Measurements from ENCODE around the gene MAPK4.

DNA sequence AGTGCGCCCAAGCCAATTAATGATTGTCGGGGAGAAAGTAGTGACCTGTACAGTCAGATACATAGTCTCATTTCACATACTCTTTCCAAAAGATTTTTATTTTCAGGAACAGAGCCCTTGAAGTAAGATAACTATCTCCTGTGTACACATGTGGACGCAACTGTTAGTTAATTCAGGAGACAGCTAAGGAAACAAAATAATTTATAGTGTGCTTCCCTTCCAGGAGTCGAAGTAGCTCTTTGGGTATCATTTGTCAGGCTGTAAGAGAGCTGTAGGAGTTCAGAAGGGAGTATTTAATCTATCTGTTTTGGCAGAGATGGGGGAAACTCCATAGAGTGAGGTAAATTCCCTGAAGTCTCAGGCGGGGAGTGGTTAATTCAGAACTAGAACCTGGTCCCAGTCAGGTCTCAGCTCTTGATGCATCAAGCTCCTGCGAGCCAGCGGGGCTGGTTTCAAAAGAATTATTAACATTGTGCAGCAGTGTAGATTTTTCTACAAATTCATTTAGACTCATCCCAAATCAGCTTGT, 63.0 kb downstream of the MAPK4 start:
- TF ChIP-seq, protein P1, sequence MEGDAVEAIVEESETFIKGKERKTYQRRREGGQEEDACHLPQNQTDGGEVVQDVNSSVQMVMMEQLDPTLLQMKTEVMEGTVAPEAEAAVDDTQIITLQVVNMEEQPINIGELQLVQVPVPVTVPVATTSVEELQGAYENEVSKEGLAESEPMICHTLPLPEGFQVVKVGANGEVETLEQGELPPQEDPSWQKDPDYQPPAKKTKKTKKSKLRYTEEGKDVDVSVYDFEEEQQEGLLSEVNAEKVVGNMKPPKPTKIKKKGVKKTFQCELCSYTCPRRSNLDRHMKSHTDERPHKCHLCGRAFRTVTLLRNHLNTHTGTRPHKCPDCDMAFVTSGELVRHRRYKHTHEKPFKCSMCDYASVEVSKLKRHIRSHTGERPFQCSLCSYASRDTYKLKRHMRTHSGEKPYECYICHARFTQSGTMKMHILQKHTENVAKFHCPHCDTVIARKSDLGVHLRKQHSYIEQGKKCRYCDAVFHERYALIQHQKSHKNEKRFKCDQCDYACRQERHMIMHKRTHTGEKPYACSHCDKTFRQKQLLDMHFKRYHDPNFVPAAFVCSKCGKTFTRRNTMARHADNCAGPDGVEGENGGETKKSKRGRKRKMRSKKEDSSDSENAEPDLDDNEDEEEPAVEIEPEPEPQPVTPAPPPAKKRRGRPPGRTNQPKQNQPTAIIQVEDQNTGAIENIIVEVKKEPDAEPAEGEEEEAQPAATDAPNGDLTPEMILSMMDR (IDR thresholded peaks at IDR 0.05) = no peak
- no peak for TF ChIP-seq POLR2A (IDR thresholded peaks at IDR 0.05)

Measured in testis (tissue), 2 donors.